Measurements from ENCODE around the gene RGS6. TPM values are rescaled to one million over a fixed set of nuclear protein-coding genes. Genes with fewer than 3 reads are reported as not detected.

Gene RGS6
- total and polyA plus RNA-seq, 2 donors (not counting 1 experiment from before 2014, with no cell fraction given), result not detected

DNA sequence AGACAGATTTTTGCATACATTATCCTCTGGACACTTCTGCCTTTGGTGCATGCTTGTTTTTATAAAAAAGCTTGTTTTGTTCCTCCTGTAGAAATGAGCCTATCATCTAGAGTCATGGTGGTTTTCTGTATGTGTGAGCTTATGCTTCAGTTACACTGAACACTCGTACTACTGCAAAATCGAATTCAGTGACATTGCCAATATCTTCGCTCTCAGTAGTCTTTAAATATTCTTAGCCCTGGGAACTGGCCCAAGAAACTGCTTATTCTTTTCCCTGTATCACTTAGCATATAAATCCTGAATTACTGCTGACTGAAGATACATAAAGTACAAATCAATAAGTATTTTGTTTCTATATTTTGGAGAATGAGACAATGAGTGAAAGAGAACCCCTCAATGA, 70.5 kb downstream of the RGS6 start:
- H3K9ac ChIP-seq (ENCODE audit: insufficient read depth, low read length), result no peak overlapping the region
- H3K27ac ChIP-seq (ENCODE audit: insufficient read depth, low read length), result no peak overlapping the region
- TF ChIP-seq EZH2 (IDR thresholded peaks at IDR 0.05; ENCODE audit: low read length, missing control alignments) (no peak), CTCF (conservative IDR thresholded peaks at IDR 0.05 in 1 of 2, IDR thresholded peaks at IDR 0.05 in 1 of 2; ENCODE audit: low read depth in 1 of 2, low read length in 2 of 2) (no peak)
- no peaks in the 10 kb centered on the region for H4K20me1 ChIP-seq (ENCODE audit: control insufficient read depth, extremely low read depth, insufficient read depth, low read length)
- no peak overlapping the region for H3K4me2 ChIP-seq (ENCODE audit: extremely low read depth, insufficient read depth, low read length)
- H3K4me1 ChIP-seq (ENCODE audit: control insufficient read depth, extremely low read depth, insufficient read depth, low read length), result no peaks in the 10 kb centered on the region
- DNase-seq (ENCODE audit: low read depth in 2 of 2), result no peak
- H3K4me3 ChIP-seq (replicated peaks in 1 of 4; ENCODE audit: control extremely low read depth in 1 of 4, insufficient read depth in 1 of 4, low read depth in 3 of 4, low read length in 4 of 4), result no peak overlapping the region
- H3K9me3 ChIP-seq (ENCODE audit: control insufficient read depth, insufficient read depth, low read depth, low read length), result no peaks in the 10 kb centered on the region
- no peaks in the 10 kb centered on the region for H3K36me3 ChIP-seq (ENCODE audit: control insufficient read depth, insufficient read depth, low read length)
- H3K79me2 ChIP-seq (ENCODE audit: control insufficient read depth, insufficient read depth, low read length), result no peaks in the 10 kb centered on the region
- no peaks in the 10 kb centered on the region for H3K27me3 ChIP-seq (ENCODE audit: control insufficient read depth, insufficient read depth, low read length)
- no peak overlapping the region for H2AFZ ChIP-seq (ENCODE audit: low read length)

- Histone ChIP-seq H4K20me1 (ENCODE audit: control insufficient read depth, extremely low read depth, insufficient read depth, low read length) (no peaks in the 10 kb centered on the region), H2AFZ (ENCODE audit: low read length) (no peak overlapping the region), H3K79me2 (ENCODE audit: control insufficient read depth, insufficient read depth, low read length) (no peaks in the 10 kb centered on the region), H3K4me3 (replicated peaks in 1 of 4; ENCODE audit: control extremely low read depth in 1 of 4, insufficient read depth in 1 of 4, low read depth in 3 of 4, low read length in 4 of 4) (no peak overlapping the region), H3K27me3 (ENCODE audit: control insufficient read depth, insufficient read depth, low read length) (no peaks in the 10 kb centered on the region), H3K4me2 (ENCODE audit: extremely low read depth, insufficient read depth, low read length) (no peak overlapping the region), H3K9ac (ENCODE audit: insufficient read depth, low read length) (no peak overlapping the region), H3K27ac (ENCODE audit: insufficient read depth, low read length) (no peak overlapping the region), H3K9me3 (ENCODE audit: control insufficient read depth, insufficient read depth, low read depth, low read length) (no peaks in the 10 kb centered on the region), H3K4me1 (ENCODE audit: control insufficient read depth, extremely low read depth, insufficient read depth, low read length) (no peaks in the 10 kb centered on the region), H3K36me3 (ENCODE audit: control insufficient read depth, insufficient read depth, low read length) (no peaks in the 10 kb centered on the region)
- no peak for TF ChIP-seq CTCF (conservative IDR thresholded peaks at IDR 0.05 in 1 of 2, IDR thresholded peaks at IDR 0.05 in 1 of 2; ENCODE audit: low read depth in 1 of 2, low read length in 2 of 2)
- no peak for TF ChIP-seq EZH2 (IDR thresholded peaks at IDR 0.05; ENCODE audit: low read length, missing control alignments)
- no peak for DNase-seq (ENCODE audit: low read depth in 2 of 2)
These were observed 76.4 kb downstream of the RGS6 start for GRCh38 chr14:72008666-72009065.

- Histone ChIP-seq H2AFZ (ENCODE audit: low read length) (no peak overlapping the region), H3K9me3 (ENCODE audit: control insufficient read depth, insufficient read depth, low read depth, low read length) (no peaks in the 10 kb centered on the region), H3K27me3 (ENCODE audit: control insufficient read depth, insufficient read depth, low read length) (no peaks in the 10 kb centered on the region), H3K4me2 (ENCODE audit: extremely low read depth, insufficient read depth, low read length) (no peak overlapping the region), H4K20me1 (ENCODE audit: control insufficient read depth, extremely low read depth, insufficient read depth, low read length) (no peaks in the 10 kb centered on the region), H3K4me3 (replicated peaks in 1 of 4; ENCODE audit: control extremely low read depth in 1 of 4, insufficient read depth in 1 of 4, low read depth in 3 of 4, low read length in 4 of 4) (no peak overlapping the region), H3K27ac (ENCODE audit: insufficient read depth, low read length) (no peak overlapping the region), H3K9ac (ENCODE audit: insufficient read depth, low read length) (no peak overlapping the region), H3K79me2 (ENCODE audit: control insufficient read depth, insufficient read depth, low read length) (no peaks in the 10 kb centered on the region), H3K4me1 (ENCODE audit: control insufficient read depth, extremely low read depth, insufficient read depth, low read length) (no peaks in the 10 kb centered on the region), H3K36me3 (ENCODE audit: control insufficient read depth, insufficient read depth, low read length) (no peaks in the 10 kb centered on the region)
- TF ChIP-seq EZH2 (IDR thresholded peaks at IDR 0.05; ENCODE audit: low read length, missing control alignments) (no peak), CTCF (conservative IDR thresholded peaks at IDR 0.05 in 1 of 2, IDR thresholded peaks at IDR 0.05 in 1 of 2; ENCODE audit: low read depth in 1 of 2, low read length in 2 of 2) (no peak)
- DNase-seq (ENCODE audit: low read depth in 2 of 2), result no peak
These were observed 78.2 kb downstream of the RGS6 start for GRCh38 chr14:72010474-72010873.

Data from fibroblast of lung (primary cell).